Spleen (tissue), 7 donors: ENCODE measurements around the gene SETBP1.

Experiments used
- POLR2A ChIP-seq, 3 donors: fragments of 450-650 bp; IDR thresholded peaks; one replicate each; pipeline ENCODE4 v1.5.1; 2017; ENCODE audit warnings: antibody characterized with exemption in 3 of 3, mild to moderate bottlenecking in 1 of 3
- TF ChIP-seq, protein P1 (sequence below), 11 experiments: fragments of 200-600 bp in 7 of 11; fragments of 450-650 bp in 4 of 11; sonication (generic) in 4 of 11; IDR thresholded peaks in 8 of 11; conservative IDR thresholded peaks in 3 of 11; 1 replicate in 7 of 11; 2 replicates in 4 of 11; pipeline versions ENCODE4 v1.4.0 to v1.8.0; 2016 to 2021; ENCODE audit warnings: antibody characterized with exemption in 11 of 11, inconsistent platforms in 4 of 11, mild to moderate bottlenecking in 1 of 11
- donor health status: DM: no; HTN: no; CAD: no; lungs with moderate emphysema.
- donor health status: DM: no; HTN: no; CAD: no.
- donor health status: DM: no; HTN: no; CAD: no.

DNA sequence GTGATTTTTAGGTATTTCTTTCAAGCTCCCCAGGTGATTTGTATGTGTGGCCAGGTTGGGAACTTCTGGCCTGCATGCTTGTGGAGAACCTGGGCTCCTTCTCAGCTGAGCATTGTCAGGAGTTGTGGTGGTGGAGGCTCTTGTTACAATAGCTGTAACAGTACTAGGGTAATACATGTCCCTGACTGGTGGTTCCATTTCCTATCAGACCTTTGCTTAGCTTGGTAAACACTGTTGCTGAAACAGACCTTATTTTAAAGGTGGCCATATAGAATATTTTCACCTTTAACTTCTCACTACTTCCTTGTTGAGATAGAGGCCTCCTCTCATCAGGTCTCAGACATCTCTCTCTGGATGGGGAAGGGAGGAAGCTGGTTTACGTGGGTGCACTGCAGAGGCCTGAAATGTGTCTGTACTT is 79.2 kb downstream of the SETBP1 start:
- TF ChIP-seq, protein P1, sequence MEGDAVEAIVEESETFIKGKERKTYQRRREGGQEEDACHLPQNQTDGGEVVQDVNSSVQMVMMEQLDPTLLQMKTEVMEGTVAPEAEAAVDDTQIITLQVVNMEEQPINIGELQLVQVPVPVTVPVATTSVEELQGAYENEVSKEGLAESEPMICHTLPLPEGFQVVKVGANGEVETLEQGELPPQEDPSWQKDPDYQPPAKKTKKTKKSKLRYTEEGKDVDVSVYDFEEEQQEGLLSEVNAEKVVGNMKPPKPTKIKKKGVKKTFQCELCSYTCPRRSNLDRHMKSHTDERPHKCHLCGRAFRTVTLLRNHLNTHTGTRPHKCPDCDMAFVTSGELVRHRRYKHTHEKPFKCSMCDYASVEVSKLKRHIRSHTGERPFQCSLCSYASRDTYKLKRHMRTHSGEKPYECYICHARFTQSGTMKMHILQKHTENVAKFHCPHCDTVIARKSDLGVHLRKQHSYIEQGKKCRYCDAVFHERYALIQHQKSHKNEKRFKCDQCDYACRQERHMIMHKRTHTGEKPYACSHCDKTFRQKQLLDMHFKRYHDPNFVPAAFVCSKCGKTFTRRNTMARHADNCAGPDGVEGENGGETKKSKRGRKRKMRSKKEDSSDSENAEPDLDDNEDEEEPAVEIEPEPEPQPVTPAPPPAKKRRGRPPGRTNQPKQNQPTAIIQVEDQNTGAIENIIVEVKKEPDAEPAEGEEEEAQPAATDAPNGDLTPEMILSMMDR (IDR thresholded peaks at IDR 0.05 in 8 of 11, conservative IDR thresholded peaks at IDR 0.05 in 3 of 11), result no peak
- no peak for TF ChIP-seq POLR2A (IDR thresholded peaks at IDR 0.05)
